ENCODE measurements around the gene SASH1.
A peak's percentile ranks its signal among the peaks of the same experiment; 100 is the strongest.

Gene SASH1

GRCh38 chr6:148461986-148462577, 119.4 kb downstream of the SASH1 start:
- H3K4me1 ChIP-seq (ENCODE audit: insufficient read depth, low read length), result no peaks in the 10 kb centered on the region
- no peaks in the 10 kb centered on the region for H3K9me3 ChIP-seq (ENCODE audit: insufficient read depth, low read length, severe bottlenecking)
- H3K27me3 ChIP-seq (ENCODE audit: insufficient read depth, low read length, poor library complexity), result peaks cover 13% of the 10 kb centered on the region
- H3K79me2 ChIP-seq (ENCODE audit: insufficient read depth, low read length), result no peaks in the 10 kb centered on the region
- no peaks in the 10 kb centered on the region for H4K20me1 ChIP-seq (ENCODE audit: insufficient read depth, low read length)
- ATAC-seq (ENCODE audit: insufficient read depth, low read depth) (no peak), DNase-seq (no peak)
- H3K36me3 ChIP-seq (ENCODE audit: insufficient read depth, low read length), result no peaks in the 10 kb centered on the region
- H2AFZ ChIP-seq (ENCODE audit: low read depth, low read length), result no peak overlapping the region
- TF ChIP-seq CTCF (IDR thresholded peaks at IDR 0.05; ENCODE audit: borderline replicate concordance, extremely low read depth, low read length, poor library complexity, severe bottlenecking) (no peak), EZH2 (IDR thresholded peaks at IDR 0.05; ENCODE audit: borderline replicate concordance, low read depth, low read length, severe bottlenecking) (no peak)
- H3K4me2 ChIP-seq (ENCODE audit: insufficient read depth, low read length), result no peak overlapping the region
- H3K9ac ChIP-seq (ENCODE audit: low read depth, low read length), result no peak overlapping the region
- no peak overlapping the region for H3K27ac ChIP-seq (ENCODE audit: low read length)
- no peak overlapping the region for H3K4me3 ChIP-seq (ENCODE audit: low read depth in 1 of 2, low read length in 2 of 2)

- H3K36me3 ChIP-seq (ENCODE audit: insufficient read depth, low read length), result no peaks in the 10 kb centered on the region
- no peak overlapping the region for H3K9ac ChIP-seq (ENCODE audit: low read depth, low read length)
- DNase-seq (no peak), ATAC-seq (ENCODE audit: insufficient read depth, low read depth) (no peak)
- H3K27me3 ChIP-seq (ENCODE audit: insufficient read depth, low read length, poor library complexity), result peaks cover 13% of the 10 kb centered on the region
- H3K79me2 ChIP-seq (ENCODE audit: insufficient read depth, low read length), result no peaks in the 10 kb centered on the region
- H2AFZ ChIP-seq (ENCODE audit: low read depth, low read length), result no peak overlapping the region
- TF ChIP-seq EZH2 (IDR thresholded peaks at IDR 0.05; ENCODE audit: borderline replicate concordance, low read depth, low read length, severe bottlenecking) (no peak), CTCF (IDR thresholded peaks at IDR 0.05; ENCODE audit: borderline replicate concordance, extremely low read depth, low read length, poor library complexity, severe bottlenecking) (no peak)
- no peak overlapping the region for H3K27ac ChIP-seq (ENCODE audit: low read length)
- no peaks in the 10 kb centered on the region for H3K4me1 ChIP-seq (ENCODE audit: insufficient read depth, low read length)
- no peak overlapping the region for H3K4me3 ChIP-seq (ENCODE audit: low read depth in 1 of 2, low read length in 2 of 2)
- H4K20me1 ChIP-seq (ENCODE audit: insufficient read depth, low read length), result no peaks in the 10 kb centered on the region
- H3K4me2 ChIP-seq (ENCODE audit: insufficient read depth, low read length), result no peak overlapping the region
- H3K9me3 ChIP-seq (ENCODE audit: insufficient read depth, low read length, severe bottlenecking), result no peaks in the 10 kb centered on the region
Observed at GRCh38 chr6:148463671-148464070, 121.0 kb downstream of the SASH1 start.

GRCh38 chr6:148464319-148465010, 121.8 kb downstream of the SASH1 start:
- Histone ChIP-seq H3K9me3 (ENCODE audit: insufficient read depth, low read length, severe bottlenecking) (no peaks in the 10 kb centered on the region), H3K27ac (ENCODE audit: low read length) (no peak overlapping the region), H3K4me1 (ENCODE audit: insufficient read depth, low read length) (no peaks in the 10 kb centered on the region), H3K36me3 (ENCODE audit: insufficient read depth, low read length) (no peaks in the 10 kb centered on the region), H3K27me3 (ENCODE audit: insufficient read depth, low read length, poor library complexity) (peaks cover 13% of the 10 kb centered on the region), H3K79me2 (ENCODE audit: insufficient read depth, low read length) (no peaks in the 10 kb centered on the region), H3K4me3 (ENCODE audit: low read depth in 1 of 2, low read length in 2 of 2) (no peak overlapping the region), H4K20me1 (ENCODE audit: insufficient read depth, low read length) (no peaks in the 10 kb centered on the region), H3K9ac (ENCODE audit: low read depth, low read length) (no peak overlapping the region), H2AFZ (ENCODE audit: low read depth, low read length) (no peak overlapping the region), H3K4me2 (ENCODE audit: insufficient read depth, low read length) (no peak overlapping the region)
- peak; percentile 98 for TF ChIP-seq CTCF (IDR thresholded peaks at IDR 0.05; ENCODE audit: borderline replicate concordance, extremely low read depth, low read length, poor library complexity, severe bottlenecking)
- TF ChIP-seq EZH2 (IDR thresholded peaks at IDR 0.05; ENCODE audit: borderline replicate concordance, low read depth, low read length, severe bottlenecking), result no peak
- DNase-seq (peak; percentile 67), ATAC-seq (ENCODE audit: insufficient read depth, low read depth) (peak; percentile 81)
